ENCODE data around the gene PARP14. TPM values are rescaled to one million over a fixed set of nuclear protein-coding genes. Genes with fewer than 3 reads are reported as not detected.
A peak's percentile ranks its signal among the peaks of the same experiment; 100 is the strongest.

Gene PARP14
- total RNA-seq, 3 donors from 2014 or later (not counting 1 experiment from before 2014, with no cell fraction given), result 77.6 to 92.6 (median 89.9) TPM

GRCh38 chr3:122688996-122689395 lies 8.4 kb downstream of the PARP14 start:
- DNase-seq (no peak), ATAC-seq (no peak)
- TF ChIP-seq, protein P1, sequence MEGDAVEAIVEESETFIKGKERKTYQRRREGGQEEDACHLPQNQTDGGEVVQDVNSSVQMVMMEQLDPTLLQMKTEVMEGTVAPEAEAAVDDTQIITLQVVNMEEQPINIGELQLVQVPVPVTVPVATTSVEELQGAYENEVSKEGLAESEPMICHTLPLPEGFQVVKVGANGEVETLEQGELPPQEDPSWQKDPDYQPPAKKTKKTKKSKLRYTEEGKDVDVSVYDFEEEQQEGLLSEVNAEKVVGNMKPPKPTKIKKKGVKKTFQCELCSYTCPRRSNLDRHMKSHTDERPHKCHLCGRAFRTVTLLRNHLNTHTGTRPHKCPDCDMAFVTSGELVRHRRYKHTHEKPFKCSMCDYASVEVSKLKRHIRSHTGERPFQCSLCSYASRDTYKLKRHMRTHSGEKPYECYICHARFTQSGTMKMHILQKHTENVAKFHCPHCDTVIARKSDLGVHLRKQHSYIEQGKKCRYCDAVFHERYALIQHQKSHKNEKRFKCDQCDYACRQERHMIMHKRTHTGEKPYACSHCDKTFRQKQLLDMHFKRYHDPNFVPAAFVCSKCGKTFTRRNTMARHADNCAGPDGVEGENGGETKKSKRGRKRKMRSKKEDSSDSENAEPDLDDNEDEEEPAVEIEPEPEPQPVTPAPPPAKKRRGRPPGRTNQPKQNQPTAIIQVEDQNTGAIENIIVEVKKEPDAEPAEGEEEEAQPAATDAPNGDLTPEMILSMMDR (IDR thresholded peaks at IDR 0.05), result no peak
- peaks cover 48% of the 10 kb centered on the region for H3K36me3 ChIP-seq (ENCODE audit: control insufficient read depth, insufficient read depth, low read length)
- Mint-ChIP-seq H3K27ac (no peak overlapping the region), H3K4me3 (no peak overlapping the region), H3K36me3 (peaks cover 21% of the 10 kb centered on the region), H3K27me3 (ENCODE audit: low read depth in 2 of 2) (no peaks in the 10 kb centered on the region), H3K9me3 (no peaks in the 10 kb centered on the region), H3K4me1 (peaks cover 24% of the 10 kb centered on the region in 2 donors)
- H3K4me3 ChIP-seq (ENCODE audit: low read length), result no peak overlapping the region
- intact Hi-C loops (cut with micrococcal nuclease), result no loop called here
- peaks cover 6% of the 10 kb centered on the region for H3K4me1 ChIP-seq (ENCODE audit: control insufficient read depth, insufficient read depth, low read length)
- H3K27me3 ChIP-seq (ENCODE audit: control insufficient read depth, insufficient read depth, low read length), result no peaks in the 10 kb centered on the region
- no peaks in the 10 kb centered on the region for H3K9me3 ChIP-seq (ENCODE audit: control insufficient read depth, insufficient read depth, low read length)
- H3K27ac ChIP-seq (ENCODE audit: low read length), result peak overlapping the region; percentile 57
- 91% methylated on average over 2 of the region's 4 CpGs for WGBS (ENCODE audit: insufficient coverage)

DNA sequence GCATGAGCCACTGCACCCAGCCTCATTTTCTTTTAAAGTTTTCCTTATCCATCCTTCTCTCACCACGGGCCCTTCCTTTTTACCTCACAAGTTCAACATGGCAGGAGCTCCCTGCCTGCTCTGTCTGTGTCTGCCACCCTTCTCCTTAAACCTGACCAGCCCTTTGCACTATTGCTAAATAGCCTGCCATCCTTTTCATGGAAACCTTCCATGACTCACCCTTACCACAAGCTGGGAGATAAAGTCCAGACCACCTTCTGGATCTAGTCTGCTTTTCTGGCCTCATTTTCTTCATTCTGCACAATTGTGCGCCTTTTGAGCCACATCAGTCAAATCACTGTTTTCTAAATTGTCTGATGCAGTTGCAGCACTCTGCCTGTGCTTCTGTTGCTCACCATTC lies 8.9 kb downstream of the PARP14 start:
- Histone ChIP-seq H3K36me3 (ENCODE audit: control insufficient read depth, insufficient read depth, low read length) (peaks cover 52% of the 10 kb centered on the region), H3K4me3 (ENCODE audit: low read length) (no peak overlapping the region), H3K4me1 (ENCODE audit: control insufficient read depth, insufficient read depth, low read length) (peaks cover 6% of the 10 kb centered on the region), H3K27me3 (ENCODE audit: control insufficient read depth, insufficient read depth, low read length) (no peaks in the 10 kb centered on the region), H3K27ac (ENCODE audit: low read length) (peak overlapping the region; percentile 57), H3K9me3 (ENCODE audit: control insufficient read depth, insufficient read depth, low read length) (no peaks in the 10 kb centered on the region)
- WGBS (ENCODE audit: insufficient coverage), result 98% methylated on average over 2 of the region's 2 CpGs
- ATAC-seq (no peak), DNase-seq (no peak)
- no peaks in the 10 kb centered on the region for H3K9me3 Mint-ChIP-seq
- H3K36me3 Mint-ChIP-seq, result peaks cover 21% of the 10 kb centered on the region
- intact Hi-C loops (cut with micrococcal nuclease), result no loop called here
- H3K4me1 Mint-ChIP-seq, result peaks cover 18% of the 10 kb centered on the region in 2 donors
- no peaks in the 10 kb centered on the region for H3K27me3 Mint-ChIP-seq (ENCODE audit: low read depth in 2 of 2)
- peak overlapping the region in 1 of 2 donors; percentile 13 for H3K27ac Mint-ChIP-seq
- TF ChIP-seq, protein P1 (IDR thresholded peaks at IDR 0.05), result no peak
- H3K4me3 Mint-ChIP-seq, result no peak overlapping the region

DNA sequence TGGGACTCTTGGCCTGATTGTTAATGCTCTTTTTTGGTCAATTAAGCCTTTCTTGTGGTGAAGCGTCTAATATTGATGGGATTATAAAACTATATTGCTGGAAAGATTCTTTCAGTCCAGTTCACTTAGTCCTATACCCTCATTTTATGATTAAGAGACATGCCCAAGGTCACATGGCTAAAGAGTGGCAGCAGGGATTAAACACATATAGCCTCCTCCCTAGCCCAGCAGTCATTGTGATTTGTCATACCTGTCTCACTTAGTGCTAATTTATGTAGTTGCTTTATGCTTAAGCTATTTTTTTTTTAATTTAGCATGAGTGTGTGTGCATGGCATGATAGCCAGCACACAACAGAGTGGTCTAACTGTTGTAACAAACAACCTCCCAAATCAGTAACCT lies 9.5 kb downstream of the PARP14 start:
- Histone ChIP-seq H3K27ac (ENCODE audit: low read length) (peak overlapping the region; percentile 57), H3K27me3 (ENCODE audit: control insufficient read depth, insufficient read depth, low read length) (no peaks in the 10 kb centered on the region), H3K4me3 (ENCODE audit: low read length) (no peak overlapping the region), H3K36me3 (ENCODE audit: control insufficient read depth, insufficient read depth, low read length) (peaks cover 51% of the 10 kb centered on the region), H3K9me3 (ENCODE audit: control insufficient read depth, insufficient read depth, low read length) (no peaks in the 10 kb centered on the region), H3K4me1 (ENCODE audit: control insufficient read depth, insufficient read depth, low read length) (peaks cover 6% of the 10 kb centered on the region)
- no peak for ATAC-seq
- TF ChIP-seq, protein P1 (IDR thresholded peaks at IDR 0.05), result no peak
- Mint-ChIP-seq H3K9me3 (no peaks in the 10 kb centered on the region), H3K36me3 (peaks cover 17% of the 10 kb centered on the region), H3K4me3 (no peak overlapping the region), H3K27me3 (ENCODE audit: low read depth in 2 of 2) (no peaks in the 10 kb centered on the region), H3K27ac (peak overlapping the region in 1 of 2 donors; percentile 13), H3K4me1 (peaks cover 13 to 16% of the 10 kb centered on the region in 2 donors)
- intact Hi-C loops (cut with micrococcal nuclease), result no loop called here
- DNase-seq, result no peak
- no CpG with 5 or more reads among the region's 1 CpG for WGBS (ENCODE audit: insufficient coverage)

DNA sequence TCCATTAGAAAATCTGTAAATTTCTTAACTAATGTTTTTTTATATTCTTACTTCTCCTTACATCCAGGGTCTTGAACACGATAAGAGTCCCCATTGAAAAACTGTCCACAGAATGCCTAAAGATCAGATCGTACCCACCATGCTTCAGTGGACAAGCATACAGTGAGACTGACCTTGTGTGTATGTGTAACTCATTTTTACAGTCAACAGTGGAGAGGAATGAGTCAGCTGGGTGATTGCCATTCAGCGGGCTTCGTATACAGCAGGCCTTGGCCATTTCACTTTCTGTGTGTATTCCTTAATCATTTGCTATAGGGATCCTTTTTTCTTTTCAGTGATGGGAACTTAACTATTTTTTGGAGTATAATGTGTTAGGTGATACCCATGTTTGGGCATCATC lies 10.6 kb downstream of the PARP14 start:
- H3K36me3 Mint-ChIP-seq, result peaks cover 14% of the 10 kb centered on the region
- WGBS (ENCODE audit: insufficient coverage), result 90% methylated on average over 4 of the region's 4 CpGs
- TF ChIP-seq, protein P1 (IDR thresholded peaks at IDR 0.05), result no peak
- Histone ChIP-seq H3K36me3 (ENCODE audit: control insufficient read depth, insufficient read depth, low read length) (peaks cover 57% of the 10 kb centered on the region), H3K4me1 (ENCODE audit: control insufficient read depth, insufficient read depth, low read length) (peaks cover 6% of the 10 kb centered on the region), H3K27me3 (ENCODE audit: control insufficient read depth, insufficient read depth, low read length) (no peaks in the 10 kb centered on the region), H3K27ac (ENCODE audit: low read length) (no peak overlapping the region), H3K9me3 (ENCODE audit: control insufficient read depth, insufficient read depth, low read length) (no peaks in the 10 kb centered on the region), H3K4me3 (ENCODE audit: low read length) (no peak overlapping the region)
- no peak overlapping the region for H3K4me3 Mint-ChIP-seq
- ATAC-seq (no peak), DNase-seq (no peak)
- H3K9me3 Mint-ChIP-seq, result no peaks in the 10 kb centered on the region
- peaks cover 11 to 16% of the 10 kb centered on the region in 2 donors for H3K4me1 Mint-ChIP-seq
- intact Hi-C loops (cut with micrococcal nuclease), result no loop called here
- no peak overlapping the region for H3K27ac Mint-ChIP-seq
- no peaks in the 10 kb centered on the region for H3K27me3 Mint-ChIP-seq (ENCODE audit: low read depth in 2 of 2)

Data from natural killer cell (primary cell).